ENCODE measurements around the gene PTRHD1.
"Not testable (repeated sequence)": the region's sequence is repeated elsewhere in the genome, so short reads cannot be mapped to it uniquely, and the experiment has no call there.

Gene PTRHD1, protein sequence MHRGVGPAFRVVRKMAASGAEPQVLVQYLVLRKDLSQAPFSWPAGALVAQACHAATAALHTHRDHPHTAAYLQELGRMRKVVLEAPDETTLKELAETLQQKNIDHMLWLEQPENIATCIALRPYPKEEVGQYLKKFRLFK

DNA sequence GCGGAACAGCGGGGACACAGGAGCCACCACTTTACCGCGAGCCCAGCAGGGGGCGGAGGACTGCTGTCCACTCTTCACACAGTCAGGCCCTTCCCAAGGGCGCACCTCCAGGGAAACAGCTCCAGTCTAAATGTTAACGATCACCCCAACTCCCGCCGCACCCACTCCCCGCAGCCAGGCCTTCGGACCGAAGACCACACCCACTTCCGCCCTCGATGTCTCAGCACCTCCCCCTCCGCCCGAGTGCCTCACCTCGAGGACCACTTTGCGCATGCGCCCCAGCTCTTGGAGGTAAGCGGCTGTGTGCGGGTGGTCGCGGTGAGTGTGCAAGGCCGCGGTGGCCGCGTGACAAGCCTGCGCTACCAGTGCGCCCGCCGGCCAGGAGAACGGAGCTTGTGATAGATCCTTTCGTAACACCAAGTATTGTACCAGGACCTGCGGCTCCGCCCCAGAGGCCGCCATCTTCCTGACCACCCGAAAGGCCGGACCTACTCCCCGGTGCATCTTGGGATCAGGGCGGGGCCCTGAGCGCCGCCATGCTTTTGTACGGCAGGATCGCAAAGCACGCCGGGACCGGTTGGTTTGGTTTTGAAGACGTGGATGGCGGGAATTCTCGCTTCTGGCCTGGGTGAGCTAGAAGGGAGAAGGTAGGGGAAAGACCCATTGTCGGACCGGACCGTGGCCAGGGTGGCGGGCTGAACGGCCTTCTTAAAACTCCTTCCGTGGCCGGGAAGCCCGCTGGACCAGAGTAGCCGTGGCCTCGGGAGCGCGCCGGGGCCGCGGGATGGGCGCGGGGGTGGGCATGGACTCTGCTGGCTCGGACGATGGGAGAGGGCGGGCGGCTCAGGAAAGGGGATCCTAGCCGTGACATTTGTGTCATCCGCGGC is at the start of gene PTRHD1, which contains the start of gene CENPO:
Gene PTRHD1 (minus strand): TSS at position 518 of the 887 bp plus-strand sequence. CDS start 14 bp downstream, at position 504.
Gene CENPO (plus strand): TSS at position 552 of the 887 bp plus-strand sequence. CDS start 495 bp downstream, outside the sequence.
- DNase-seq = peak; percentile 96

DNA sequence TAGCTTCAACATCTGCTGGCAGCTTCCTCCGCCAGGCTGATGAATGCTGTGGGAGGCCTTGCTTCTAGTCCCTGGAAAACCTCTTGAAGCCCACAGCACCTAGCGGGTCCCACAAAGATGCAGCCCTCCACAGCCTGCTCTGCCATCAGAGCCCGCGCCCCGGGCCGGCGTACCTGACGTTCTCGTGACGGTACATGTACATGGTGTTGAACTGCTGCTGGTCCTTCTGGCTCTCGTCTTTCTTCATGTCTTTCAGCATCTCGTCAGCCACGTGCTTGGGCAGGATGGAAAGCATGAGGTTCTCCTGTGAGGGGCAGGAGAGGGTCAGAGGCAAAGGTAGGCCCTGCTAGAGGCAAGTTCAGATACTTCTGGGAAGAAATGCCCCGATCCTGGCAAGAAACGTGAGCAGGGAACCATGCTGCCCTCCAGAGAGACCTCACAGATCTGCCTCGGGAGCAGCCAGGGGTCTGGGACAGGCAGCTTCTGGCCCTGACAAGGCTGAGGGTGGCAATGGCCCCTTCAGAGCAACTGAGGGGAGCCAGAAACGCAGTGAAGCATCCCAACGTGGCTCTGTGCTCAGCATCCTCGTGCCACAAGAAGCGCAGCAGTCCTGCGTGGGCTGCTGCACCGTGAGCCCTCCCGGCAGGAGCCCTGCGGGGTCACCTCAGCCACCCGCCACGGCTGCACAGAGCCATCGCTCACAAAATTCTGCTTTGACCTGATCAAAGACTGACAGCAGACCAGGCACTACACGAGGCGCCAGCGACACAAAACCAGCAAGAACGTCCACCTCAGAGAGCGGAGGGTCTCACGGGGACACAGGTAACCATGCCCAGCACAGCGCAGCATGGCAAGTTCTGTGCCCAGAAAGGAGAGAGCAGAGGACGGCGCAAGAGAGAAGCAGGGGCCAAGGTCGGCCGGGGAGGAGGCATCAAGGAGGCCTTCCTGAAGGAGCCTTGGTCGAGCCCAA is 49.2 kb upstream of the PTRHD1 start:
- DNase-seq = no peak

DNA sequence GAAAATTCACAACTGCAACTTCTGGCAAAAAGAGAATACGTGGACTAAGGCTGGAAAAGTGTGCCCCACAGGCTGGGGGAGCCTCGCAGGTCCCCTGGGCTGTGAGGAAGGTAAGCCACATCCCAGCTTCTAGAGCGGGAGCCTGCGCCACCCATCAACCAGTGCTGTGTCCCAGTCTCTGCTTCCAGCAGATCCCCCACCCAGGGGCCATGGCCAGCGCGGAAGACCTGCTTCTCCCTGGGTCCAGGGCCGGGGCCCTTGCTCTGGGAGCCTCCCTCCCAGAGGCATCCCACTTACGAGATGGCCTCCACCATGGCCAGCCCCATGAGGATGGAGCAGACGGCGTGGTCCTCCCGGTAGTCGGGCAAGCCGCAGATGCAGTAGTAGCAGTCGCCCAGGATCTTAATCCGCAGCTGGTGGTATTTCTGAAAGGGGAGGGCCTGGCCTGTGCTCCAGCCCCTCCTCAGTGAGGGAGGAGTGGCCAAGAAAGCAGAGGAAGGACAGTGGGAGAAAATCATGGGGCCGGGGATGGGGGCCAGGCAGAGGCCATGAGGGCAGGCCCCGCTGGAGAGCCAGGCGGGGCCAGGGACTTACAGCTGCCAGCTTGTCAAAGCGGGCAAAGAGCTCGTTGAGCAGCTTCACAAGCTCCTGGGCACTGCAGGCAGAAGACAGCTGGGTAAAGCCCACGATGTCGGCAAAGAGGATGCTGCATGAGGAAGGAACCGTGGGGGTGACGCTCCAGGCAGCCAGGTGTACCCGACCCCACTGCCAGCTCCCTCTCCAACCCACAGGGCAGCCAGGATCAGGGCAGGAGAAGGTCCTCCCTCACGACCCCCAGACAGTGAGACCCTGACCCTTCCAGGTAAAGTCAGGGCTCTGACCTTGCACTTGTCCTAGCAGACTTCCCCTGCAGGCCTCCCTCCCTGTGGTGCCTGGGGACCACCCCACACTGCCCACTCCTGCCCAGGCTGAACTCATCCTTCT is 48.1 kb upstream of the PTRHD1 start:
- DNase-seq = no peak

DNA sequence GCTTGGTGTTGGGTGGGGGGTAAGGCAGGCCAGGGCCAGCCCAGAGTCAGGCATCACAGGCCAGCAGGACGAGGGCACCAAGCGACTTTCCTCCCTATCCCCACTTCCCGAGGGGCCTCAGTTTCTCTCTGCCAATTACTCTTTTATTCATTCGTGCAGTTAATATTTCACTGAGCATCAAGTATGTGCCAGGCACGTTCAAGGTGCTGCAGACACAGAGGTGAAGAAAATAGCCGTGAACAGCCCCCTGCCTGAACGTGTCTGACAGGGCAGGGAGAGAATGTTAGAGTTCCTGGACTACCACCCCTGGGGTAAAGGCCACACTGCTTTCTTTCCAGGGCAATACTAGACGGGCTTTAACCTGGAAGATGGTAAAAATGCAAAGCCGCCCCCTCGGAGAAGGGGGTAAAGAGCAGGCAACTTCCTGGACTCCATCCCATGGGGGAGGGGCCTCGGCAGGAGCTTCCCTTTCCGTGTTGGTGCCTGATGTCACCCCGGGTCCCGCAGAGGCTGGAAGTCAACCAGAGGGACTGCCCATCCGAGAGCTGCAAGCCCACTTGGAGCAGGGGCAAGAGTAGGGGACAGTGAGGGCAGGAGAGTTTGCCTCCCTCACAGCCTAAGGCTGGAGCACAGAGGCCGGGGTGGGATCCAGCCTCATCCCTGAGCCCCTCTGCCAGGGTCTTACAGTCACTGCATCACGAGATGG is 47.1 kb upstream of the PTRHD1 start:
- DNase-seq = no peak

DNA sequence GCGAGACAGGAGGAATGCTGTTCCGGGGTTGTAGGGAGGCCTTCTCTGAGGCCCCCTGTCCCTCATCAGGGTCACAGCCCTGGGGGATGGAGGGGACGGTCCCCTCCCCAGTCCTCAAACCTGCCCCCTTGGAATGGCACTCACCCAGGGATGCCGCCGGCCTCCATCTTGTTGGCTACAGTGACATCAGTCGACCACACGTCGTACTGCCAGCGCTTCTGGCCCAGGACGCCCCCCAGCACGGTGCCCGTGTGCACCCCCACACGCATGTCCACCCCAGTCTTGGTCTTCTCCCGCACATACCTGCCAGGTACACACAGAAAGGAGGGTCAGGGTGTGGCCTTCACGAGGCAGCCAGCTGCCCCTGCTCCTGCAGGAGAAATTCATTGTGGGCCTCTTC is 46.5 kb upstream of the PTRHD1 start:
- DNase-seq = no peak

DNA sequence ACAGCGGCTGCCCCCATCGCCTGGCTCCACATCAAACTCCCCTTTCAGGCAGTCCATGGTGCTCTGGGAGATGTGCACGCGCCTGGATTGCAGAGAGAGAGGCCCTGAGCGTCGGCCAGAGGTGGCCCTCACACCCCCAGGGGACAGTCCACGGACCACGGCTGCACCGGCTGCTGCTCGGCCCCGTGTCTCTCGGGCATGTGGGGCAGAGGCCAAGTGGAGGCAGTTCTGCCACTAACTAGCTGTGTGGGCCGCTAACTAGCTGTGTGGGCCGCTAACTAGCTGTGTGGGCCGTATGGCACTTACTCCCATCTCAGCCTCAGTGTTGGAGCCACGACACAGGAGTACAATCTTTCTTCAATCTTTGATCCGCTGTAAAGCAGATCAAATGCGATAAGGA is 45.4 kb upstream of the PTRHD1 start:
- DNase-seq = no peak

DNA sequence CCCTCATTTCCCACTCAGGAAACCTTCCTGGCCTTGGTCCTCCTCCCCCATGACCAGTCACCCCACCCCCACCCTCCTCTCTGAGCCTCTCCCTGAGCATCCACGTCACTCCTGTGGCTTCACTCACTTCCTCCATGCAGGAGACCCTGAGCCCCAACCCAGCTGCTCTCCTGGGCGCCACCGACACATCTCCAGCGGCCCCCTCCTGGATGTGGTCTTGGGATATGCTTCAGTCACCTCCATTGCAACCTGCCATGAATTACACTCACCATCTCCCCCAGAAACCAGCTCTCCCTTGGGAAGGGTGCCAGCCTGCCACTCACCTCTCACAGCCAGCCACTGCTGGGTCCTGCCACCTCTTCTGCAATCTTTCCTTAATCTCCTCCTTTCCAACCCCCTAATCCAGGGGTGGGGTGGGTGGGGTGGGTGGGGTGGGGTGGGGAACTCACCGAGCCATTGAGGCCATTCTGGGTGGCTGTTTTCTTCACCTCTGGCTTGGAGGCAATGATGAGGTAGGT is 44.9 kb upstream of the PTRHD1 start:
- no peak for DNase-seq

DNA sequence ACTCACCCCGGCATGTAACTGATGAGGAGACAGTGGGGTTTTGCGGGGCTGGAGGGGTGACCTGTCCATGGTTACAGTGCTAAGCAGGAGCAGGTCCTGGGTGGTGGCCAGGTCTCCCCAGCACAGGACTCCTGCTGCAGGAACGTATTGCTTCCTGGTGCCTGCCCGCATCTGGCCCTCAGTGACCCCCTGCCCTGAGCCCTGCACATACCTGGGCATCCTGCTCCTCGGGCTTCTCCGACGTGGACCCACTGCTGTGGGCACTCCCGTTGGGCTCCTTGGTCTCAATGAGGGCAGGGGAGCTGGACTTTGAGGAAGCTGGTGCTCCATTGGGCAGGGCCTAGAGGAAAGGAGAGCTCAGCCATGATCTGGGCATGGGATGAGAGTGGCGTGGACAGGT is 43.5 kb upstream of the PTRHD1 start:
- no peak for DNase-seq

DNA sequence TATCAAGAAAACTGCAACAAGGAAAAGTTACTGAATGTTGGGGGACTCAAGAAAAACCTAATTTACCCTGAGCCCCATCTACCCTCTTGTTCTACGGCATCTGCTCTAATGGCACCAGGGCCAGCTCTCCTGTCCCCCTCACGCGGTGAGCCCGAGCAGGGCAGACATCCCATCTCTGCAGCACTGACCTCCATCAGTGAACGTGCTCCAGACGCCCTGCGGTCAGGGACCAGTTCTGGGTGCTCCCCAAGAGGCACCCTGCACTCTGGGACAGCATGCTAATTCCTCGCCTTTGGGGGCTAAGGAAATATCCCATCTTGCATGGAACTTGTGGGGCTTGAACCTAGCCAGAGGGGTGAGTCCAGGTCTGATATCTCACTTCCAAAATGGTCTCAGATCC is 43.0 kb upstream of the PTRHD1 start:
- DNase-seq = no peak

DNA sequence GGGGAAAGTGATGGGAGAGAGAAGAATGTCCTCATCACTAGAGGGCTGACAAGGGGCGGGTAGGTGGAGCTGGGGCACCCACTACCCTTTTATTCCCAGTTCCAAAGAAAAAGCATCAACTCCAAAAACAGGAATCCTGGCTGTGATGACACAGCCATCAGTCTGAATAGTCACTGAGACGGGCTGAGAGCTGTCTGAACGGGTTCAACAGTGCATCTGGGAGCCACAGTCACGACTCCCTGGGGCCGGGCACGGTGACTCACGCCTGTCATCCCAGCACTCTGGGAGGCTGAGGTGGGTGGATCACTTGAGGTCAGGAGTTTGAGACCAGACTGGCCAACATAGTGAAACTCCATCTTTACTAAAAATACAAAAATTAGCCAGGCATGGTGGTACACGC is 42.2 kb upstream of the PTRHD1 start:
- not testable (repeated sequence) for DNase-seq

DNA sequence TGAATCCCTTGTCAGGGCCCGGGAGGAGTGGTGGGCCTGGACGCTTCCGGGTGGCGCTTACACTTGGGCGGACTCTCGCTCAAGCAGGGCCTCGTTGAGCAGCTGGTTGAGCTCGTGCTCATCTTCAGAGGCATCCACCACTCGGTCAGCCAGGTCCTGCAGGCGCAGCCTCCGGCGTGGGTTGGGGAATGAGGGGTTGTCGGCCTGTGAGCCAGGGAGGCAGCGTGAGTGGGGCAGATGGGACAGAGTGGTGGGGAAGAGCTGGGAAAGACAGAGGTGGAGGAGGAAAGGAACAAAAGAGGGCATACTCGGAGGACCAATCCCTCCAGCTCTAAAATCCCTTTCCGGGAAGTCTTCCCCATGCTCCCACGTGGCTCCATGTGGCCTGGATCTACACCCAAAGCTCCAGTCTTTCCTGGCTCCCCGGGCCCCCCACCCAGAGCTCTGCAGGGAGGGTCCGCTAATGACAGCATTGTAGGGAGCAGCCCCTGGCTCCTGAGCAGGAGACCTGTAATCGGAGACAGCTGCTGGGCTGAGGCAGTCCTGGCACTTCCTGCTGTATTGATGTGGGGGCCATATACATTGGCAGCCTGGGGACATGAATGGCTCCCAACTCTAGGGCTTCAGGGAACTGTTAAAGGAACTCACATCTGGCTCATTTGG is 41.7 kb upstream of the PTRHD1 start:
- DNase-seq = no peak

DNA sequence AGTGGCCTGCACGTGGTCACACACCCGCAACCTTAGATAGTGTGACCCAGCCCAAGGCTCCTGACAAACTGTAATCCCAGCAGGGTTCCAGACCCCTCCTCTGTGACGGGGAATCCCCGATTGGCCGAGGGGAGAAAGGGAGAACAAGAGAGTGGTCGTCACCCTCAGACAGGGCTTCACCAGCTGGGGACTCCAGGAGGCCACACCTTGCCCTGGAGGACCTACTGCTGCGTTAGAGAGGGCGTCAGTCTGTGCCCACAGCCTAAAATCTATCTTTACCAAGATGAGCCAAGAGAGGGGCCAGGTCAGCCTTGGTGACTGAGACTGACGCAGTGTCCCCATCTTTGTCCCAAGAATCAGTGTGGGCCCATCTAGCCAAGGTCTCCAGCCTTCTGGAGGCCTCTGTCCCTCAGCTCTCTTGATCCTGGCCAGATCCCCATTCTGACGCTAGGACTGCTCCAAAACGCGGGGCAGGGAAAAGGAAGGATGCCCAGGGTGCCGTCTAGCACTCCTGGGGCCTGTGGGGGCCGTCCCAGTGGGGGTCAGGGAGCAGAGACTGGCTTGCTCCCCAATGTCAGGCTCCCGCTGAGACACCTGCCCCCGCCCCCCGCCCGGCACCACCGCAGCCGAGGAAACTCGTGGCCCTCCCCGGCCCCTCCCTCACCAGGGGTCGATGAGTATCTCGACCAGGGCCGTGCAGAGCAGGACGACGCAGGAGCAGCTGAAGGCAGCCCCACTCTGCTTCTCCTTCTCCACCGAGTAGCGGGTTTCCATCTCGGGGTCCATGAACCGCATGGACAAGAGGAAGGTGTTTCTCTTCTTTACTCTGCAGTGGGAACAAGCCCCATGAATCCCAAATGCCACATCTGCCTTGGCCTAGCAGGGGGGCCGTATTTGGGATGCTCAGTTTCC is 40.9 kb upstream of the PTRHD1 start:
- DNase-seq = no peak

DNA sequence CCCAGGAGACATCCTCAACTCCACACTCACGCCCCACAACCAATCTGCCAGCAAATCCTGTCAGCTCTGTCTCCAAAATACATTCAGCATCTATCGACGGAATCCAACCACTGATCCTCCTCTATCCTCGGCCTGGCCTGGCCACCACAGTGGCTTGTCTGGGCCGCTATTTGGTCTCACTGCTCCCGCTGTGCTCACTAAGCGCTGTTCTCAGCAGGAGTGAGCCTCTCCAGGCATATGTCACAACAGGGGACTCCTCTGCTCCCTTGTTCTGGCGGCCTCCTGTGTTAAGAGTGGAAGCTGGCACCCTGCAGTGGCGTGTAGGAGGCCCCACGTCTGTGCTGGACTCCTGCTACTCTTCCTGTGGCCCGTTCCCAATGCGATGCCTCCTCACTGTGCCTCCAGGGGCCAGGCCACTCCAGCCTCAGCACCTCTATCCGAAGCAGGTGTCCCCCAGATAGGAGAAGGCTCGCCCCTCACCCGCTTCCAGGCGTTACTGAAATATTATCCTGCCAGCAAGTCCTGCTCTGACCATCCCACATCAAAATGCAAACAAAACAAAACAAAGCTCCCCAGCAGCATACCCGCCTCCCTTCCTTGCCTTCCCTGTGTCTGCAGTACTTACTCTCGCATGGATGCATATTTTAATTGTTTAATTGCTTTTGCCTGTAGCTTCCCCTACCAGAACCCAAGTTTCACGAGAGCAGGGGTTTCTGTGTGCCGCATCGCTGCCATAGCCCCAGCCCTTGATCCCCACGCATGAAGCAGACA is 39.9 kb upstream of the PTRHD1 start:
- DNase-seq = peak; percentile 94

DNA sequence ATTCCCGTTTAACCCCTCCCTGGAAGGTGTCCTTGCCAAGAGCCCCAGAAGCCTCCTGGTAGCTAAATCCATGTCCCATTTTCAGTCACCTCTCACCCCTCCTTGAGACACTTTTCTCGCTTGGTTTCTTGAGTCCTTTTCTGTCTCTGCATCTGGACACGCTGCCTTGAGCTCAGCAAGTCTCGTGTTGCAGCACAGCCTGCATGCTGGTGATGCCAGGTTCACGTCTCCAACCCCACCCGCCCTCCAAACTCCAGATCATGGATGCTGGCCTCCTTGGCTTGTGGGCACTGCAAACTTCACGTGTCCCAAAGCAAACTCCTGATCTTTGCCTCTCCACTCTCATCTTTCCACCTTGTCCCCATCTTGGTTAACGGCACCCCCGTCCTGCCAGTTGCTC is 39.3 kb upstream of the PTRHD1 start:
- no peak for DNase-seq

DNA sequence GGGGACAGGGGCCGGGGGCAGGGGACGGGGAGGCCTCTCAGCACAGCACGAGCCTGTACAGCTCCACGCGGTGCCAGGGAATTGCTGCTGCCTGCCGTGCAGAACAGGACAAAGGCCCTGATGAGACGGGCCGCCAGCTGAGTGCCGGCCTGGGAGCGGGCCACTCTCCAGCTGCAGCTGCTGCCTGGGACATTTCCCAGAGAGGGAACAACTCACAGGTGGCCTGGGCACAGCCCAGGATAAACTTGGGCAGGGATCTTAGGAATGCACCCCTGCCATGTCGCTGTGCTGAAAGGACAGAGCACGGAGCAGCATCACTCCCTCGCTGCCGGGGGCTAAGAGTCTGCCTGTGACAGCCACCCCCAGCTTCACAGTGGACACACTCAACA is 38.9 kb upstream of the PTRHD1 start:
- DNase-seq = peak; percentile 19

DNA sequence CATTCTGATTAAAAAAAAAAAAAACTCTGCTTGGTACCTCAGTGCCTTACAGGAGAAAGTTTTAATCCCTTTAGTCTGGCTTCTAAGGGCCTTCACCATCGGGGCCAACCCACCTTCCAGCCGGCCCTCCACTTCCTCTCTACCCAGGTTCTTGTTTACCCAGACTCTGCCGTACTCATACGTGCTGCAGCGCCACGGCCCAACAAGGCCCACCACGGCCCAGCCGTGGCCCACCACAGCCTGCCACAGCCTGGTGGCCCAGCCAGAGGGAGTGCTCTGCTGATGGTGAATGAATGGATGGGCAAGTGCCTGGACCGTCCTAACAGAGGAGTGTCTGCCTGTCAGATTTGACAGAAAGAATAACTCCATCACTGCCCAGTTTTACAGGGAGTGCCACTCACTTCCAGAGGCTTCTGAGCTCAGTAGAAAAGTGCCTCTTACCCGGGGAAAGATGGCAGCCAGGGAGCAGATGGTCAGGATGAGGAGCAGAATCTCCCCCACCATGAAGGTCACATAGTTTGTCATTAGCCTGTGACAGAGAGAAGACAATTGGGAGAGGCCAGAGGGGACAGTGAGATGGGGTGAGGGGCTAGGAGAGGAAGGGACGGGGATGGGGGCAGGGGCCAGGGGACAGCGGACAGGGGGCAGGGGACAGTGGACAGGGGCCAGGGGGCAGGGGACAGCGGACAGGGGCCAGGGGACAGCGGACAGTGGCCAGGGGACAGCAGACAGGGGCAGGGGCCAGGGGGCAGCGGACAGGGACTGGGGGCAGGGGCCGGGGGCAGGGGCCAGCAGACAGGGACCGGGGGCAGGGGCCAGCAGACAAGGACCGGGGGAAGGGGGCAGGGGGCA is 38.3 kb upstream of the PTRHD1 start:
- no peak for DNase-seq

DNA sequence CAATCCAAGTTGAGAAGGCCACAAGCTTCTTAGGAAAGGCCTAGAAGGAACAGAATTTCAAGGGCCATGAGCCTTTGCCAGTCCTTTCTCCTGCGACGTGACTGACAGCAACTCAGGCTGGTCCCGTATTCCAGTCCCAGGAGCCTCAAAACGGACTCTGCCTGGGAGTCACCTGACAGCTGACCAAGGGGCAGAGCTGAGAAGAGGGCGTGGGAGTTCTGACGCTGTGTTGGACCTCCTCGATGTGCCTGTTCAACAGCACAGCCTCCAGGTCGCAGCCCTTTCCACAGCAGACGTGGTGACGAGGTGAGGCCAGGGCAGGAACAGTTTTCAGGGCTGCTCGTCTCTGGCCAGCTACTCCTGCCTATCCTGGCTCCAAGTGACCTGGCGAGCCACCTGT is 37.6 kb upstream of the PTRHD1 start:
- no peak for DNase-seq

DNA sequence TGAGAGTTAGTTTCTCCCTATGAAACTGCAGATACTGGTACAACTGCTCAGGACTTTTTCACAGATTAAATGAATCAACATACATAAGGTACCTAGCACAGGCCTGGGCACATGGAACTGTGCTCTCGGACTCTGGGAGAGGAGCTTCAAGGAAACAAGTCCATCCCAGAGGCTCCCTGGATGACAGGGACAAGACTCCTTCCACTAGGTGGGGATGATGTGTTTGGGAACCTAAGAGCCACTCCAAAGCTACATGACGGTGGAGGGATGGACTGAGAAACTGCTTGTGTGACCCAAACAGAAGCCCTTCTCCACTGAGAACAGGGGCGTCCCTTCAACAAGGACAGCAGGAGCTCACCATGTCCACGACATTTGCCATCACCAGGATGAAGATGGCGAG is 37.2 kb upstream of the PTRHD1 start:
- DNase-seq = peak; percentile 36

Measured in COR-L47 (cell line).